Astrocyte (in vitro differentiated cells and primary cell): ENCODE measurements around the gene TRIM10. TPM values are rescaled to one million over a fixed set of nuclear protein-coding genes. Genes with fewer than 3 reads are reported as not detected.

Experiments
- DNase-seq: peaks from one replicate; pipeline ENCODE4 v3.0.0-alpha.2; 2010; ENCODE audit warnings: low read depth
- FAIRE-seq: peaks from 2 replicates; lab custom pipeline; 2011; peaks lifted over from hg19 to GRCh38; lab: Jason Lieb, UNC
- H2AFZ ChIP-seq: 2 replicates; pipeline ENCODE4 v1.6.0; 2012; ENCODE audit warnings: low read depth, low read length, inconsistent platforms
- H3K27ac ChIP-seq: 2 replicates; pipeline ENCODE4 v1.5.1; 2011; ENCODE audit warnings: low read depth, low read length, inconsistent platforms
- H3K27me3 ChIP-seq: 2 replicates; pipeline ENCODE4 v1.6.0; 2011; ENCODE audit warnings: low read length, inconsistent platforms; ENCODE audit not compliant: insufficient read depth
- H3K36me3 ChIP-seq: 2 replicates; pipeline ENCODE4 v1.5.1; 2011; ENCODE audit warnings: low read length, inconsistent platforms; ENCODE audit not compliant: insufficient read depth
- H3K4me1 ChIP-seq: 2 replicates; pipeline ENCODE4 v1.5.1; 2011; ENCODE audit warnings: low read length, inconsistent platforms; ENCODE audit not compliant: insufficient read depth
- H3K4me2 ChIP-seq: 2 replicates; pipeline ENCODE4 v1.6.0; 2012; ENCODE audit warnings: low read length, inconsistent platforms
- H3K4me3 ChIP-seq: 2 replicates; pipeline ENCODE4 v1.5.1; 2011; ENCODE audit warnings: low read depth, mild to moderate bottlenecking, low read length, inconsistent platforms; ENCODE audit not compliant: insufficient read depth
- H3K79me2 ChIP-seq: 2 replicates; pipeline ENCODE4 v1.6.0; 2012; ENCODE audit warnings: mild to moderate bottlenecking, low read length, inconsistent platforms; ENCODE audit not compliant: insufficient read depth
- H3K9ac ChIP-seq: 2 replicates; pipeline ENCODE4 v1.6.0; 2012; ENCODE audit warnings: mild to moderate bottlenecking, low read length, inconsistent platforms
- H3K9me3 ChIP-seq: 2 replicates; pipeline ENCODE4 v1.5.1; 2012; ENCODE audit warnings: low read depth, mild to moderate bottlenecking, low read length, inconsistent platforms; ENCODE audit not compliant: insufficient read depth
- H4K20me1 ChIP-seq: 2 replicates; pipeline ENCODE4 v1.6.0; 2012; ENCODE audit warnings: low read length, inconsistent platforms; ENCODE audit not compliant: insufficient read depth
- H3K27ac Mint-ChIP-seq: one replicate; pipeline ENCODE4 v1.8.0; 2021; ENCODE audit warnings: mild to moderate bottlenecking, mixed read lengths; ENCODE audit not compliant: unreplicated experiment
- H3K27me3 Mint-ChIP-seq: one replicate; pipeline ENCODE4 v1.8.0; 2021; ENCODE audit warnings: low read depth, mixed read lengths; ENCODE audit not compliant: unreplicated experiment
- H3K36me3 Mint-ChIP-seq: one replicate; pipeline ENCODE4 v1.8.0; 2021; ENCODE audit warnings: low read depth, mixed read lengths; ENCODE audit not compliant: unreplicated experiment
- H3K4me1 Mint-ChIP-seq: one replicate; pipeline ENCODE4 v1.8.0; 2021; ENCODE audit warnings: low read depth, mixed read lengths; ENCODE audit not compliant: unreplicated experiment
- H3K4me3 Mint-ChIP-seq: one replicate; pipeline ENCODE4 v1.8.0; 2021; ENCODE audit warnings: mild to moderate bottlenecking, moderate library complexity, mixed read lengths; ENCODE audit not compliant: unreplicated experiment
- H3K9me3 Mint-ChIP-seq: one replicate; pipeline ENCODE4 v1.8.0; 2021; ENCODE audit warnings: mild to moderate bottlenecking, mixed read lengths; ENCODE audit not compliant: unreplicated experiment
- CTCF ChIP-seq: IDR thresholded peaks from 2 replicates; pipeline ENCODE4 v1.5.1; 2011; ENCODE audit warnings: low read depth, mild to moderate bottlenecking, inconsistent platforms, low read length, moderate library complexity; ENCODE audit not compliant: insufficient read depth
- EZH2 ChIP-seq: IDR thresholded peaks from 2 replicates; pipeline ENCODE4 v1.6.1; 2012; ENCODE audit warnings: mild to moderate bottlenecking, low read length, inconsistent platforms; ENCODE audit not compliant: insufficient read depth
- total RNA-seq: library from RNA; stranded (reverse); gene quantifications from 2 replicates; pipeline ENCODE4 v1.2.1, GENCODE V29; 2021

Gene TRIM10
- total RNA-seq, 1 donor from 2014 or later = not detected

- Histone ChIP-seq H3K27ac (no peak overlapping the region), H4K20me1 (no peaks in the 10 kb centered on the region), H3K4me3 (no peak overlapping the region), H3K4me1 (no peaks in the 10 kb centered on the region), H3K9me3 (no peaks in the 10 kb centered on the region), H3K4me2 (no peak overlapping the region), H3K79me2 (no peaks in the 10 kb centered on the region), H3K36me3 (no peaks in the 10 kb centered on the region), H3K27me3 (peaks cover 63% of the 10 kb centered on the region), H3K9ac (no peak overlapping the region), H2AFZ (no peak overlapping the region)
- H3K27me3 Mint-ChIP-seq = peaks cover 71% of the 10 kb centered on the region
- no peaks in the 10 kb centered on the region for H3K36me3 Mint-ChIP-seq
- FAIRE-seq (peak; percentile 5), DNase-seq (peak; percentile 72)
- no peak overlapping the region for H3K4me3 Mint-ChIP-seq
- TF ChIP-seq CTCF = peak; percentile 99
- peak; percentile 28 for TF ChIP-seq EZH2
- H3K4me1 Mint-ChIP-seq = no peaks in the 10 kb centered on the region
- H3K9me3 Mint-ChIP-seq = no peaks in the 10 kb centered on the region
- no peak overlapping the region for H3K27ac Mint-ChIP-seq
Measured at GRCh38 chr6:30130887-30131862, 29.8 kb downstream of the TRIM10 start.

GRCh38 chr6:30130179-30130679 is 30.8 kb downstream of the TRIM10 start:
- FAIRE-seq (no peak), DNase-seq (no peak)
- H3K9ac ChIP-seq = no peak overlapping the region
- H3K4me3 Mint-ChIP-seq = no peak overlapping the region
- no peaks in the 10 kb centered on the region for H3K36me3 ChIP-seq
- H3K36me3 Mint-ChIP-seq = no peaks in the 10 kb centered on the region
- no peak overlapping the region for H3K4me2 ChIP-seq
- no peaks in the 10 kb centered on the region for H3K9me3 Mint-ChIP-seq
- H3K4me3 ChIP-seq = no peak overlapping the region
- H3K27ac Mint-ChIP-seq = no peak overlapping the region
- H3K9me3 ChIP-seq = no peaks in the 10 kb centered on the region
- H3K27me3 ChIP-seq = peaks cover 72% of the 10 kb centered on the region
- H3K79me2 ChIP-seq = no peaks in the 10 kb centered on the region
- H2AFZ ChIP-seq = no peak overlapping the region
- TF ChIP-seq EZH2 = no peak
- no peak for TF ChIP-seq CTCF
- no peaks in the 10 kb centered on the region for H3K4me1 ChIP-seq
- H3K4me1 Mint-ChIP-seq = no peaks in the 10 kb centered on the region
- no peaks in the 10 kb centered on the region for H4K20me1 ChIP-seq
- H3K27ac ChIP-seq = no peak overlapping the region
- H3K27me3 Mint-ChIP-seq = peaks cover 72% of the 10 kb centered on the region
